HG03159 (cell line): Measurements from ENCODE around the gene P3H2.

Experiments
- ATAC-seq: cut with Tn5 transposase; IDR thresholded peaks from one replicate; pipeline ENCODE4 v1.9.1; 2021; ENCODE audit warnings: mild to moderate bottlenecking, moderate library complexity; ENCODE audit not compliant: unreplicated experiment

P3H2 gene

DNA sequence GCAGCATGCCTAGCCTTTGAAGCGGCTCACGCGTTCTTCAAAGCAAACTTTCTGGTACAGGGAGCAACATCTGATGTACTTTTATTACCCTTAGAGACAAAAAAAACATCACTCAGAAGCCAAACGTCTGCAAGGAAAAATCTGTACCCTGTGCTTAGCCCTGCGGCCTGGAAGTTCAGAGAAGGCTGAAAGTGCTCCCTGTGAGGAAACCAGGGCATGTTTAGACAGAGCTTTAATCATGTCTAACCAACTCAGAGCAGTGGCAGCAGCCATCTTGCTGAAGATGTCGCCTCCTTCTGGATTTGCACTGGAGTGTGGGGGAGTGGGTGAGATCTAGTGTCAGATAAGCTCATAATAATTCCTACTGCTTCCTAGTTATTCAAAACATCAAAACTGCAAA lies 170.4 kb downstream of the P3H2 start:
- no peak for ATAC-seq

DNA sequence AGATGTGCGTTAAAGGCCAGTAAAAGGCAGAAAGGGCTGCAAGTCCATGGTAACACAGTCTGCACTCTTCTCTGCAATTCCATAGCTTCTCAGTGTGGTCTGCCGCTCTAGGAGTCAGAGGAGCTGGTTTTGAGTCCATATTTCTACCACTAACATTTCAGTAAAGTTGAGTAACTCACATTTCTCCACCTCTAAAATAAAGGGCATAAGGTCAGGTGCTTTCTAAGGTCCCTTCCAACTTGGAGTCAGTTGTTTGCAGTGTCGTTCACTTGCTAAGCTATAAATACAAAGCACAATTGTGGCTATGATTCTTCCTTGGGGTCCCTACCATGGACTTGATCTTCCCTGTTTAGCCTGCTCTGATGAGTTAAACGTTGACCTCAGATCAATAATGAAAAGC lies 171.1 kb downstream of the P3H2 start:
- no peak for ATAC-seq

DNA sequence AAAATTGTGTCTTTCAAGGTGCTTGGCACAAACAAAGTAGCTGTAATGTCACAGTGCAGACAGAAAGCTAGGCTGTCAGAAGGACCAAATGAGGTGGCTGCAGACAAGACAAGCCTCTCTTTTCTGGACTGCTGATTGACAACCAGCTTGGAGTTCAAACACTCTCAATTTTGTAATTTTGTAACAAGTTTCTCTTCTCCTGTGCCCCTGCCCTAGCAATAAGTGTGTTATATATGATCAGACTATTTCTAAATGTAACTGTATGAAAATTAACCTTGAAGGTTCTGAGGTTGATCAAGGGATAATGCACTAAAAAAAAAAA lies 172.0 kb downstream of the P3H2 start:
- ATAC-seq: no peak

DNA sequence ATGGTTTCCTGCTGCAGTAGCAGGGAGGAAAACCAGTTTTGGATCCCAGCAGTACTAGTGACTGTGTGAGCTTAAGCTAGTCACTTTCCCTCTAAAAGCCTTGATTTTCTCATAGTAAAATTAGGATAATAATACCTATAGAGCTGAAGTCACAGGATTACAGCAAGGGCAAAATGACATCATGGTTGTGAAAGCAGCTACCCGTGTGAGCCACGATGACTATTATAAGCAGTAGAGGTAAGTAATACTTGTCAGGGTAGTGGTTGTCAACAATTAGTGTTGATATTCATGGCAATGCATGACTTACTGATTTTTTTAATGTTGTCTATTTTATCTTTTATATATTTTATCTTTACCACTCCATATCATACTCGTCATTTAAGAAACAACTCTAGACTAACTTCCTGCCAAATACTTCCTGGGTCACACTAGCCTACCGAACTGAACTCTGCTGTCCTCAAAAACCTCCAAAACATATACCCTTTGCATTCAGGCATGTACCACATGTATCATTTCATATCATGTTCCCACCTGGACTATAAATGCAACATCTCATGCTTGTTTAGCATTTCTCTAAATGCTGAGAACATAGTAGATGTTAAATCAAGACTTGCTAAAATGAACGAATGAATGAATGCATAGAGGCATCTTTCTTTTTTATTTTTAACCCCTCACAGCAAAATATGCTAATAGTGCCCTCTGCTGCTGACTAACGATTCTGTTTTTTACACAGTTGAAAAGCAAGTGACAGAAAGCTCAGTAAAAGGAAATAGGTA lies 172.6 kb downstream of the P3H2 start:
- no peak for ATAC-seq

DNA sequence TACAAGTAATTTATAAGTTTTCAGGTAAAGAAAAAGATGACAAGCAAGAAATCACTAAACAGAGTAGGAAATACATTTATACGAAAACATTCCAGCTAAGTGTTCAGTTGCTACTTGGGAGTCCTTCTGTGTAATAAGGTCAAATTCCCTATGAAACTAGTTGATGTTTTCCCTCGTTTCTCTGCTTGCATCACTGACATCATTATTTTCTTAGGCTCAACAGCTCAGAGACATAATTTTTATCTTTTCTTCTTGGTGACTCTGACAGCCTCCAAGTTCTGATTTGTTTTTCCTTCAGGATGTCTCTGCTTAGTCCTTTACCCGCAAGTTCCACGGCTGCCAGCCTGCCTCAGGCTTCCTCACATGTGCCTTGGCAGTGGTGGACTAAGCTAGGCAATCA lies 173.6 kb downstream of the P3H2 start:
- no peak for ATAC-seq

DNA sequence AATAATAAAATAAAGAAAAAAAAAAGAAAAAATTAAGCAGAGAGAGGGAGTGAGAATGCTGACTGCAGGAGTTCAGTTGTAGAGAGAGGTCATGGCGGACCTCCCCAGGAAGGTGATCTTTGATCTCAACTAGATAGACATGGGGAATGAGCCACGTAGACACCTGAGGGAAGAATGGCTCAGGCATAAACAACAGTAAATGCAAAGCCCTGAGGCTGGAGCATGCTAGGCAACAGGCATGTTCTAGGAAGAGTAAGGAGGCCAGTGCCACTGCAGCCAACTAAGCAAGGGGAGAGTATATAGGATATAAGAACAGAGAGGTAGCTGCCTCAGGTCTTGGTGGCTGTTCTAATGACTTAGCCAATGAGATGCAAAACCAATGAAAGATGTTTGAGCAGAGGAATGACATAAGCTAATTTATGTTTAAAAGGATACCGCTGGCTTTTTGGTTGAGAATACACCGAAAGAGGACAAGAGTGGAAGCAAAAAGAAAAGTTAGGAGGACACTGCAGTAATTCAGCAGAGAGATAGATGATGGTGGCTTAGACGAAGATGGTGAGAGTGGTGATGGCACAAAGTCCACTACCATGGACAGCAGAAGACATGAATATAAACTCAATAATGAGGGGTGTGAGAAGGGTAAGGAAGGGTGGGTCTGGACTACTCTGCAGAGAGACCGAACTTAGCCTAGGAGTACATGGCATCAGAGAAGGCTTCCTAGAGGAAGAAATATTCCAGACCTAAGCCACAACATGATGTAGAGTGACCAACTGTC lies 174.6 kb downstream of the P3H2 start:
- no peak for ATAC-seq

DNA sequence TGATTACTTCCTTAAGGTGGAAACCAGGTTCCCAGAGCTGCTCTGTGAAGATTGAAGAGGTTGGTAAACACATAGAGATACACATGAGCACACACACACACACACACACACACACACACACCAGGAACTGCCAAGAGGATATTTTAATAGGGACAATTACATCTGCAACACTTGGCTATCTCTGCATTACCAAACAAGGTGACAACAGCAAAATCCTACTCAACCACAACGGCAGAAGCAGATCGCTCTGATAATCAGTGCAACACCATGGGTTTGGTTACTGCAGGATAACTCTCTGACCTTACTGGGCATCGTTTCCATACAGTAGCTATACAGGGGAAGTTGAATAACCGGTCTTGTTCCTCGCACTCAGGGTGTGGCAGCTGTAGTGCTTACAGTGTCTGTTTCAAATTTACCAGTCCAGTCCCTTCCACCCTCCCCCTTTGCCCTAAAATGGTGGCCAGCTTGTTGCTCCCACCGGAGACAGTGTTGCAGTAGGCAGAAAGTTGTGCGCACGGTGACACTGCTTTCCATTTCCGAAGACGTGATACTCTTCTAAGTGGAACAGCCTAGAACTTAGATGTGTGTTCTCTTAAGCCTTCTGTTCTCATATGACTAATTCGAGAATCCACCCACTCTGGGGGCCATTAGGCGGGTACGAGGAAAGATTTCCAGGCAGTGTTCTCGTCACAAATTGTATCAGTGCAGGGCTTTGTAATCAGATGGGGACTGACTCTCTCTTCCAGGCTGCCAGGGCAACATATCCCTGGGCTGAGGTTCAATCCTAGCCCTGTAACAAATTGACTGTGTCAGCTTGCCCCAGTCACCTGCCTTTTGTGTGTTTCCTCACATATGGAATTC lies 176.2 kb downstream of the P3H2 start:
- no peak for ATAC-seq

DNA sequence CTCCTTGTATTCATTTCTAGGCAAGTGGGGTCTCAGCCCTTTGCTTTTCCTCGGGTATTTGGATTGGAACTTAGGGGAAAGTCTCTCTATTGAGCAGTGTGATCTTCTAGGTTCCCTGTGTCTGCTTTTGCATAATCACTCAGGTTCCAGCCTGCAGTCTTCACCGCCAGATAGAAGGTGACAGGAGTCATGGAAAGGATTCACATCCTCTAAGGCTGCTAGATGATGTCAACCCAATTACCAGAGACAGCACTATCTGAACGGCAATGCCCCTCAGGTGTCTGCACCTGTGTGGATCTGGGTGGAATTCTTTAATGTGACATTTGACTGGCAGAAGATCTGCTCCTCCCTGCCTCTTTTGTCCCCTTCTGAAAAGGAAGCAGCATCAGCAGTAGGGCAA lies 177.7 kb downstream of the P3H2 start:
- ATAC-seq: no peak

DNA sequence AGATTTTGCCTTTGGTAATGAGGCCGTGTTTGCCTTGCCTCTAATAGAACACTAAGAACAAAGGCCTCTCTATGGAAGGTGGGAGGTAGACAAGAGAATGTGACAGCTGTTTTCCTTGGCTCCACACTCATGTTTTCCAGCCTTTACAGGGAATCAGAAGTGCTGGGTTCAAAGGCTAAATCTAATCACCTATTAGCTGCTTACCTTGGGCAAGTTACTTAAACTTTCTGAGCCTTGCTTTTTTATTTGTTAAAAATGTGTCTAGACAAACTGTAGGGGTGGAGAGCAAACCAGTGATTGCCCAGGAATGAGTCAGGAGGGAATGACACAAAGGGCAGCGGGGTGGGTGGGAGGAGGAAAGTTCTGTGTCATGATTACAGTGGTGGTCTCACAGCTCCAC lies 179.0 kb downstream of the P3H2 start:
- ATAC-seq: no peak

DNA sequence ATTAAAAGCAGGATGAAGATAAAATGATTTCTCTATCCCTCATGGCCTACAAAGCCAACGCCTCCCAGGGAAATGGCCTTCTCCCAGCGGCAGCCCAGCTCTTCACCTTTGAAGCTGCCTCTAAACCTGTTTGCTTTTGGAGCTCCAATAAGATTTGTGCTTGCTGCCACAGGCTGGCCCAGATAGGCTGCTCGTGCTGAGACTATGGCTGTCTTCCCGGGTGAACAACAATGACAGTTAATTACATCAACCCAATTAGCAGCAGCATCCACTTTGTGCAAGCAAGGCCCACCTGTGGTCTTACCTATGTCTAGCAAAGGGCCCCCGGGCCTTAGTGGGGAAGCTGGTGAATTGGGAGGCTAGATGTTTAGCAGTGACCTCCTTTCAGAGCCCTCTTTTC lies 179.6 kb downstream of the P3H2 start:
- ATAC-seq: no peak

DNA sequence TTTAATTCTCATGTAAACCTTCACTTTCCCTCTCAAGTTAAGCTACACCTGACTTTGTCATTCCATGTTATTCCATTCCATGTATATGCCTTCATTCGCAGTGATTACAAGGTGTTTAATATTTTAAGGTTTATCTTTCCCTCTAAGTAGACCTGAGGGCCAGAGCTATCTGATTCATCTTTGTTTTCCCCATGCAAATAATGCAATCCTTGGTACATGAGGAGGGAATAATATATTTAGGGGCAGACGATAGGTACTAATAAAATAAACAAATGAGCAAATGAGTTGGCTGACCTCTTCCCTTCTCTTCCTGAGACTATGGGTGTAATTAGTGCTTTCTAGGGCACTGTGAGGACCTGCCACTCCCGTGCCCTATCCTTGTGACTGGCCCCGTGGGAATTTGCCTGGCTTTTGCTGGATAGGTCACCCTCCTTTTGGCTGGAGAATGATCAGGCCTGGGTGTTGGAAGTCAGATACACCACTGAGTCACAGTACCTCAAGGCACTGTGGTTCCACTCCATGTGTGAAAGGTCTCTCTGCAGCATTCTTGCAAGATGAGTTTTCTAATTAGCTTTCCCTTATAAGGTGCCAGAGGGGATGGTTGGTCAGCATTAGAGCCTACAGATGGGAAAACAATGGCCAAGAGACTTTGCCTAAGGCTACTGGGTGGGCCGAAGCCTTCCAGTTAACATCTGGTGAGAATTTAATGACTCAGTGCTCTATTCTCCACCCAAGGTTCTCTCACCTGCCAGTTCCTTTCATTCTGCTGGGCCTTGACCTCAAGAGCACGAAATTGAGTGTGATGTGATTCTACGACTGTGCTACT lies 183.2 kb downstream of the P3H2 start:
- ATAC-seq: no peak

DNA sequence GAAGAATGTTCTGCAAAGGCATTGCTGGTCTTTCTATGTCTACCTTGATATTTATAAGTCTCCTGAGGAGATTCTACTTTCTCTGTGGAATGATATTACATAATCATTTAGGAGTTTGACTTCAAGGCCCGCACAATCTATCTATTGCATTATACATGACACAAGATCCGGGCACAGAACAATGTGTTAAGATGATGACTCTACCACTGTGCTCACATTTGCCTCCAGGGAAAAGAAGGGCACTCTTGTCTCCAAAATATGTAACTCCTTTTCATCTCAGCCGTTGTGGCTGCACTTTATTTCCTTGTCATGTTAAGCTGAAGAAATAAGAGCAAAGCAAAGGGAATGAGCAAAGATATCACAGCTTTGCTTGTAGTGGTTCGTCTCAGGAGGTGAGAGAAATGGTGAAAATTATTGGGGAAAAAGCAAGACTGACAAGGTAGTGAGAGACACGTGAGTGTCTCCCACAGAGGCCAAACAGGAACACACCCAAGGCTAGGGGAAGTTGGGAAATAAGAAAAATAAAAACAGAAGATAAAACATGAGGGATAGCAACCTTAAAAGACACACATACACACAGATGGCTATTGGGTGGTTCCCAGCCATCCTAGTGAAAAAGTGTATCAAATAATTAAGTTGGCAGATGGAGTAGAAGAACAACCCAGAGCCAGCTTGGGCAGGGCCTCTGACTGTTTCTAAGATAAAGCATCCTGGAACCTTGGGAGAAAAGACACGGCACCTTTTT lies 184.3 kb downstream of the P3H2 start:
- no peak for ATAC-seq

DNA sequence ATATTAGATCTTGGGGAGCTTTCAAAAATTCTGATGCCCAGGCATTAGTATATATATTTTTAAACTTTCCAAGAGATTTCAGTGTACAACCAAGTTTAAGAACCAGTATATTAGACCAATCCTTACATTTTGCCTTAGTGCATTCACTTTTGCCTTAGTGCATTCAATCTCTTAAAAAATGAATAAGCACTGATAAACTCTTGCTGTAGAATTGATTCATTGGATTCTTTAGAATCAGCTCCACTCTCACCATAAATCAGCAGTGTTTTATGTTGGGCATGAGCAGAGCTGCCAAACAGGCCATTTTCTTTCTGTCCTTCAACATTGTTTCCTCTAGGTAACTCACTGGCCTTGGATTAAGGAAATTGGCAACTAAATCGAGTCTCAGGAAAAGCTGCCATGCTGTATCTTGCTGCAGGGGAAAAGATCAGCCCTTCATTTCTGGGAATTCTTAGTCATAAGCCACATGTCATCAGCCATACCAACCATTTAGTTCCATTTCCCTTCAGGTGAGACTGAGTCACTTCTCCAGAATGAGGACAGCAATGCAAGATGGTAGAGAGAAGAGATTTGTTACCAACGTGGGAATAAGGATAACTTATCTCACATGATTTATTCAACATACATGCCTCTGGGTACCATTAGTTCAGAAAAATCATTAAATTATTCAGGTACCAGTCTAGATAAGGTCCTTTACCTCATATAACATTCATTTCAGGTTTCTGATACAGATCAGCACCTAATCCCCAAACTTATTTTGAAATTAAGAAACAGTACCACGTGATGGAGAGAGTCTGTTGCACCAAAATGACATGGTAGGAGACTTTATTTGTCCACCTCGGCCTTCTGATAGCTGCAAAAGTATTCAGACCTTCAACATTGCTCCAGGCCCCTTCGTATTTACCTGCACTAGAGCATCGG lies 192.5 kb downstream of the P3H2 start:
- ATAC-seq: no peak

DNA sequence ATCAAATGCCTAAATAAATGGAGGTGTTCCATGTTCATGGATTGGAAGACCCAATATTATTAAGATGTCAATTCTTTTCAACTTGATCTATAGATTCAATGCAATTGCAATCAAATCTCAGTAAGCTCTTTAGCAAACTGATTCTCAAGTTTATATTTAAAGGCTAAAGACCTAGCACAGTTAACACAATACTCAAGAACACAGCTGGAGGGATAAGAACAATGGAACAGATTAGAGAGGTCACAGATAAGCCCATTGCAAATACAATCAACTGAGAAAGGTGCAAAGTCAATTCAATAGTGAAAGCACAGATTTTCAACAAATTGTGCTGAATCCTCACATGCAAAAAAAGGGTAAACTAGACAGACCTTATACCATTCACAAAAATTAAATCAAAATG lies 198.9 kb downstream of the P3H2 start:
- no peak for ATAC-seq

DNA sequence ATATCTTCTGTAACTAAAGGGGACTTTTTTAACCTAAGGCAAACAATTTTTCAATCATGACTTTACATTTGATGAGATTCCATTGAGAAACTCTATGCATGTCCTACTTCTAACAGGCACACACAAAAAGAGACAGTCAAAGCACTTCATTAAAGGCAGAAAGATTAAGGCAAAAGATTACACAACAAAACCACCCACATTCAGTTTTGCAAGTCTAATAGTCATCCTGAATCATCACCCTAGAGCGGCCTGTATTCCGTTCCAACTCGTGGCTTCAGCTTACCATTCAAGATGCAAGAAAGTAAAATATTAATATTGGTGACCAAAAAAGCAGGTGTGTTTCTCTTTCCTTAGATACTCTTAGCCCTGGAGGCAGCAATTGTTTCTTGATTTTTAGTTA lies 205.9 kb downstream of the P3H2 start:
- no peak for ATAC-seq

DNA sequence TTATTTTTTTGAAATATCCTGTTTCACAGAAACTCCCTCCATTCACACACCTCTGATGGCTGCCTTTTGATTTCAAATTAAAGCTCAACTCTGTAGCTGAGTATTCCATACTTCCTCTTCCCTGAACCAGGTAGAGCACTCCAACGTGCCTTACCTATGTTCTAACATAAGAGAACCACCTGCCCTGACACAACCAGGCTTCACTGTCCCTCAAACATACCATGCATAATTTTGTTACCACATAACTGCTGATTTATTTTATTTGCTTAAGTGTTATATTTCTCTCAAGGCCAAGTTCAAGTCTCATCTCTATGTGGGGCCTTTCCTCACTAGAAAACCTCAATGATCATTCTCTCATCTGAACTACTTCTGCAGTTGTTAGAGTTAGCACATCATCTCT lies 209.7 kb downstream of the P3H2 start:
- no peak for ATAC-seq

DNA sequence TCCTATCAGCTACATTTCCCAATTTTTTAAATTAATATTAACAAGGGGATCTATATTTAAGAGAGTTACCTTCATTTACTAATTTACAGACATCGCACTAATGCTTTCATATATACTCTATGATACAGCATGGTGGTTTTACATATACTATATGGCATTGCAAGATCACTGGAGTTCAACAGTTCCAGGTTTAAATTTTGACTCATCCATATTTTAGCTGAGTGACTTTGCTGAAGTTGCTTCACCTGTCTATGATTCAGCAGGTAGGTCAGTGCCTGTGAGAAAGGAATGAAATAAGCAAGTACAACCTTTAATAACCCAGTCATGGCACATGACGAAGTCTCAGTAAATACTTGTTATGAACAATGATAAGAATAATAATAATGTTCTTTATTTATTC lies 211.1 kb downstream of the P3H2 start:
- no peak for ATAC-seq

DNA sequence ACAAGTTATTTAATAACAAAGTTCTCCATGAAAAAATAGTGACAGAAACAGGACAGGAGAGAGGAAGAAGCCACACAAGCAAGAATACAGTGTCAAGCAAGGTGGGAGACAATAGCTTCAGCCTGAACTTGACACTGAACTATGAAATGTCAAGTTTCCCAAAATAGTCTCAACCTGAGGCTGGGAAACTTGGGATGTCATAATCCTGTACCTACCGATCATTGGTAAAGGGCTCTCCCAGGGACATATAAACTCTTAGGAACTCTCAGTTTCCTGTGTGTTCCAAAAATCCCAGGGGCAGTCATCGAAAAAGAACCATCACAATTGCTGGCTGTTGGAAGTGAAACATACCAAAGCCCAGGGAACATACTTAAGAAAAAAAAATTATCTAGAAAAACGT lies 211.6 kb downstream of the P3H2 start:
- ATAC-seq: no peak

DNA sequence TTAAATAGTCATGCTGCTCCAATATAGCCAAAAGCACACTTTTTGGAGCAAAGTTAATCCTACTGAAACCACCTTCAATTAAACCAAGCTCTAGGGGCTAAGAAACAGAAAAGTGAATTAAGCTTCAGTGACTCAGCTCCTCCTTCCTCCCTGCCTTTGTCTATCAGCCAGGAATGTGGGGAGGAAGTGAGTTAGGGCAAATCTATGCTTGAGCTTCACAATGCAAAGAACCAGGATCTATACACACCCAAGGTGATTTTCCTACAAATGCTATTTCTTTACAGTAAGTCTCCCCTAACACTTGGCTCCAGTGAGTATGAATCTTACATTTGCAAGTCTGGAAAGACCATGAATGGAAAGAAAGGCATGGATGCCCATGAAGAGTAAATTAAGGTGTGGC lies 212.1 kb downstream of the P3H2 start:
- no peak for ATAC-seq
